NOMO-1 treated with DMSO at 0.1 percent for 48 hours (cell line): ENCODE results near the gene ZBTB16.

Experiments
- DNase-seq: peaks from one replicate; lab custom pipeline; 2025; ENCODE audit not compliant: unreplicated experiment; lab: John Stamatoyannopoulos, UW

ZBTB16 gene

DNA sequence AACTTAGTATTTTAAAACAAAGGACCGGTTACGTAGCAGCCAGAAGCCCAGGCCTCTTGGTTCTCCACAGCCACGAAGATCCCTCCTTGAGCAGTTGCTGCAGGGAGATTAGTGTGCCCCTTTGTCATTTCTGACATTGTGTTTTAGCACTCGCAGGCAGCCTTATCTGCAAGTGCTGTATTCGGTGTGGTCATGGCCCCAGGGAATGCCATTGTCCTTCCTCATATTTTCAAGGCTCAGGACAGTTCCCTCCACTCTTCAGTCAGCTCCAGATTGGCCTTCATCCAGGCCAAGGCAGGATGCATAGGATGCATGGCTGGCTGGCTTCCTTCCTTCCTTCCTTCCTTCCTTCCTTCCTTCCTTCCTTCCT is 88.5 kb downstream of the ZBTB16 start:
- DNase-seq, result no peak

DNA sequence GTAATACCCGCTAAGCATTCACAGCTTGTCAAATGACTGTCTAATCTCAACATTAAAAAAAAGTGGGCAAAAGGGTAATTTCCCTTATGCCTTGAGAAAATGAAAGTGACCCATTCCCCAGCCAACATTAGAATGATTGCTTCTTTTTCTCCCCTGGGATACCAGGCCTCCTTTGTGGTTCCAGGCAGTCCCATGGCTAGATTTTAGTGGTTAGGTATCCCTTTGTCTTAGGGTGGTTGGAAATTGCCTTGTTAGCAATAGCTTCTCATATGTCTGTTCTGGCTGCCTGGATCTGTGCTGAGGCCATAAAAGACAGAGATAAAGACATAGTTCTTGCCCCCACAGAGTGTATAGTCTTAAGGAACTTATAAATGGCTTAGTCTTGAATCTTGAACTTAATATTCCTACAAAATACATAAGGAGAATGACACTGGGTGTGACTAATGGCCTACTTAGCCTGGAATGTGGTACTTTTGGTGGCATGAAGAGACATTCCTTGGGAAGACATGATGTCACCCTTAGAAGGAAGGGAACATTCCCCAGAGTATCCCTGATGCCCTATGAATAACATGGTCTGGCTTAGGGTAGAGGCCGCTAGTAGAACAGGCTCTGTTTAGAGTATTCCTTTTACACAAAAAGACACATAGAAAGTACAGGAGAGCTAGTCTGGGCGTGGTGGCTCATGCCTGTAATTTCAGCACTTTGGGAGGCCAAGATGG is 90.3 kb downstream of the ZBTB16 start:
- no peak for DNase-seq

DNA sequence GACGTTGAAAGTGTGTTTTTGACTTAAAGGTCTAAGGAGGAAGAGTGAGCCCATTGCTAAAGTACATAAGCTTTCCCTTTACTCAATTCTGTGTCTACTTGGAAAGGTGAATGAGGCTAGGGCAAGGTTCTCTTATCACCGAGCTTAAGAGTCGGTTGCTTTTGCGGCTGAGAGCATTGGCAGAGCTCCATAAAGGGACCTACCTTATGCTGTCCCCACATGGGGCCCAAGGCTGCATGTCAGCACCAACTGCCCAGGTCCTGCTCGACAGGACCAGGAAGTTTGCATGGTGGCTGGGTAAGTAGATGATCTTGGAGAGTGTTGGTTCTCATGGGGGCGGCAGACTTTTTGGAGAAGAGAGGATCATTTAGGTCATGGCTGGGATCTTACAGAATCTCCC is 91.2 kb downstream of the ZBTB16 start:
- no peak for DNase-seq

DNA sequence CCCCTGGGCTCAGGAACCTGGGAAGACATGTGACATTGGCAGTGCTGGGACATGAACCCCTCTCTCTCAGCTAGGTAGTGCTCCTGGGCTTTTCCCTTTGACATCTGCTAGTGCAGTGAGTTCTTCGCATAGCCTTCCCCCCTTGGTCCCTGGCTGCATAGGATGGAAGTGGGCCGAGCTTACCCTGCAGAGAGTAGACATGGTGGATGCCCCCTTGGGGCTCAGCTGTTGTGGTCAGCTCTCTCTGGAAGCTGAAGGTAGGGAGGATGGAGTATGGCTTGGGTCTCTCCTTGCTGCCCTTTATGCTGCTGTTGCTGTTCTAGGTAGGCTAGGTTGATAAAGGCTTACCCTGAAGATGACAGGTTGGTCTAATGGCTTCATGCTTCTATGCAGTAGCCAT is 92.1 kb downstream of the ZBTB16 start:
- DNase-seq, result no peak

DNA sequence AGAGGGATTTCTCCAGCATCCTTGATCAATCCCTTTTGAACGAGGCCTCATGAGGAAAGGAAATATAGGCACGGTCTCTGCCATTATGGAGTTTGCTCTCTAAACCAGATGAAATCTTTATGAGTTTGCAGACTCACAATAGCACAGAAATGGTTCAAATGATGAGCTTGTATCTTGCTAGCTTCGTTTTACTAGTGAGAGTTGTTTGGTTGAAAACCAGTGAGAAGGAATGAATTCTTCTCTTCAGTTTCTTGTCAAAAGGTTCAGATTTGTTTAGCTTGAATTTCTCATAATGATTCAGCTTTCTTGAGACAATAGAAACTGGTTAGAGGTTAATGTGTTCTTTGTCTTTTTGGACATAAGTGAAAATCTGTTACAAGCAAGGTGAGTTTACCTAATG is 92.7 kb downstream of the ZBTB16 start:
- DNase-seq, result no peak

DNA sequence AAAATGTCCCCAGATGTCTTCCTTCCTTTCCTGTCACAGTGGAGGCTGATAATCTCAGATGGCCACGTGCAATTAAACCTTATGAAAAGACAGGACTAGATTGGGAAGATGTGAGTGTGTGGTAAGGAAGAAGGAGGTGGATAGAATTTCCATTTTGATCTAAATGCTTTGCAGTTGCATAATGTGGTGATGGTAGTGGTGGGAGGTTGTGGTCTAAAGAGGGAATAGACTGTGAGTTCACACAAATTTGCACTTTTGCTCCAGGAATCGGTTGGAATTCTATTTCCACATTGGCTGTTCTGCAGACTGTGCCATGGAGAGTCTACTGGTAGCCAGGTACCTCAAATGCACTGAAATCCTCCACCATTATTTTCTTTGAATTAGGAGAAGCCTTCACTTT is 93.3 kb downstream of the ZBTB16 start:
- no peak for DNase-seq

DNA sequence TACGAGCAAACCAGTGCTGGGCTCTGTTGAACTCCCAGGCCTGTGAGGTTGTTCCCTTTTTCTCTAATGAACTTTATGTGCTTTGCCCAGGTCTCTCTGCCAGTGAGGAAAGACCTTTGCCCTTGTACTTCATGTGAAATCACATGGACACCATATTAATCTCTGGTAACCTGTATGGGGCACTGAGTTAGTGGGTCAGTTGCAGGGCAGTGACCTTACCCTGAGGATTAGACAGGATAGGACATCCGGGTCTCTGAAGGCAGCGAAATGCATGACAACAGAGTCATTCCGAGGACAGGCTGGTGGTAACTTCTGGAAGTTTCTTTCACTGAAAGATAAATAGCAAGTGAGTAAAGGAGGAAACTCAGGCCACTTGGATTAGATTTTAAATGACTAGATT is 93.7 kb downstream of the ZBTB16 start:
- DNase-seq, result no peak

DNA sequence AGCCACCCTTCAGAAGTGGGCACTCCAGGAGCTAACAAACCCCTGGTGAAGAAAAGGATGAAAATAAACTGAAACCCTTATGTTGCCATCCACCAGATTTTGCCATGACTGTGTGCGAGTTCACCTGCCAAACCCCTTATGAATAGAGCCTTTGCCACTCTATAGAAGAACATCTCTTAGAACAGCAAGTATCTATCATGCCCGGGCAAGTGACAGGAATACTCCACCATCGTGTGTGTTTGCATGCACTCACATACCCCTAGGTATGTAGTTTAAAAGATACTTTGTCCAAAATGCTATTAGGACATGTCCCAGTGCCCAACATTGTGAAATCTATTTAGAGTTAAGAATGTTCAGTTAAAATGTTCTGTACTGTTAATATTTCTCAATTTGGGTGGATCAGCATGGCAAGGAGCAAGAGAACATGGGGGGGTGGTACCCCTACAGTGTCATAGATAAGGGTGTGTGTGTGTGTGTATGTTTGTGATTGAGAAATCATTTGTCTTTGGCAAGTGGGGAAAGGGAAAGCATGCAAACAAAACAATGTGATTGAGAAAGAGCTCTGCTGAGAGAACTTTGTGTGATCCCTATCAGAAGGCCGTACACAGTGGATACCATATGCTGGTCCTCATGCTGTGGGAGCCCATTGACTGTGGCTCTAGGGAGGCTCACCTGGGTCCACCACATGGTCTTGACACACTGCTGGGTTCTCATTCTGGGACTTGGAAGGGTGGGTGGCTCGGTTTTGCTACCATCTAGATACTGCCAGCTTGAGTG is 94.9 kb downstream of the ZBTB16 start:
- DNase-seq, result peak; percentile 14

DNA sequence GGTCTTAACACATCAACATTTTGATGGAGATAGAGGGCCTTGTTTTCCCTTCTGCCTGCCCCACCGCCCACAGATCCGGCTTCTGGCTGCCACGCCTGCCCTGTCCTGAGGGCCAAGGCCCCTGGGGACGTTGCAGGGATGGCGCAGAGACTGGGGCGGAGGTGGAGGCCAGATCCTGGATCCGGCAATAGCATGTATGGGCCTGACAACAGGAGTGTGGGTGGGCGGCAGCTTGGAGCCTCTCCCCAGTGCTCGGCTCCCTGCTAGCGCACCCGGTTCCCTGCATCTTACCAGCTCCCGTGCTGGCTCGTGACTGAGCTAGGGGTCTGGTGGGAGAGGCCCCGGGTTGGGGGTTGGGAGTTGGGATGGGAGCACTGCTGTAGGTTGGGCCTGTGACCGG is 95.6 kb downstream of the ZBTB16 start:
- DNase-seq, result no peak

DNA sequence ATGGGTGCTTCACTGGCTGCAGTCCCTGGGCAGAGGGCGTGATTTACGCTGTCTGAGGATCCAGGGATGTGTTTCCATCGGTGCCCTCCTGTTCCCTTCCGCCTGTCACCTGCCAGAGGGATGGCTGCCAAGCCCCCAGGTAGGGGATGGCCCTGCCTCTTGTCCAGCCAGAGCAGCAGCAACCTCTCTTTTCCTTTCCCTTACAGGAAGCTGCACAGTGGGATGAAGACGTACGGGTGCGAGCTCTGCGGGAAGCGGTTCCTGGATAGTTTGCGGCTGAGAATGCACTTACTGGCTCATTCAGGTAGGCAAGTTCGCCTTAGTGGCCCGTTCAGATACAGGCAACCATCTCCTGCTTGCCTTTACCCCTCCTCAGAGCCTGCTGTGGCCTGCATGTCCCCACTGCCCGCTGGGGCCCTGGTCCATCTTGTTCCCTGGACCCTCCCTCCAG is 96.6 kb downstream of the ZBTB16 start:
- DNase-seq, result no peak

DNA sequence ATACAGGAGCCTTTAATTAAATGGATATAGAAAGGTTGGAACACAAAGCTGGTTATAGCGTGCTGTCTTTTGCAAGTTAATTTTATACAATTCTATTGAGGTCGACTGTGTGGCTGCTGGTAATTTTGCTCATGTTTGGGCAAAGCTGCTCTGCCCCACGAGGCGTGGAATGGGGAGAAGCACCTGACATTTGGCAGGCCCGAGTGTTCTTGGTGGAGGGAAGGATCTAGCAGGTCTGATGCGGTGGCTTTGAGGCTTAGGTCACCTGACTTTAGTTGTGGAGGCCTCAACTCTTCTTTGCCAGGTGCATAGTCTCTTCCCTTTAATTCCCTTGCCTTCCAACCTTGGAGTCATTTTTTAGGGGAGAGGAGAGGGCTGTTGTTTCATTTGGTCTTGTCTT is 97.3 kb downstream of the ZBTB16 start:
- DNase-seq, result no peak

DNA sequence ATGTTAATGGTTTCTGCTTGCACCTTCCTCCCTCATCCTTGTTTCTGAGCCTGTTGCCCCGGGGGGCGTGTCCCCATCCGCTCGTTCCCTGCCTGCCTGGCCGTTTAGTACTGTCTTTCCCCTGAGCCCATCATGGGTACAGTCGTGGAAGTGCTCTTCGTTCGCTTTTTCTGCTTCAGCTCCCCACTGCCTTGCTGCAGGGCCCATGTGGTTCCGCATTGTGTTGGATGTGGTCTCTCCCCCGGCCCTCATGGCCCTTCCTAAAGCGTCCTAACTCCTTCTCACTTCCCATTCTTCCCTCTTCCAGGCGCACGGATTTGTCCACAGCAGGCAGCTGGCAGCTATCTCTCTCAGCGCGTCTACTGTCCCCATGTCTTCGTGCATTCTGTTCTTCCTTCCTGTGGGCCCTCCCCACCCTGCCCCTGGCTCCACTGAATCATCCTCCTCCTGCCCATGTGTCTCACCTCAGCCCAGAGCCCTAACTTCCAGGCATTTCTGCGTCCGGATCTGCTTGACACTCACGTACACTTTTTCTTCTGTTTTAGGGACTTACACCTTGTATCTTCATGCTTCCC is 98.1 kb downstream of the ZBTB16 start:
- no peak for DNase-seq

DNA sequence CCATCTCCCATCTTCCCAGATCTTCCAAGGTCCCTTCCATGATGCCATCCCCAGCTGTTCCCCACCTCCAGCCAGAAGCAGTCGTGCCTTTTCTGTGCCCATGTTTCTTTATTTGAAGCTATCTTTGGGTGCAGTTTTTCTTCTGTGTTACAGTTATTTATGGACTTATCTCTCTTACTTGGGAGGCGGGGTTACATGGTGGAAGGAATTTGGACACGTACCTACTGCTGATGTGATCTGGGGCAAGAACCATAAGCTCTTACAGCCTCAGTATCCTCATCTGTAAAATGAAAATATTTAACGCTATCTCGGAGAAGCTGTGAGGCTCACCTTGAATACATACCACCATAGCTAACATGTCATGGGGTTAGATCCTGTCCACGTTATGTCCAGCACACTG is 98.9 kb downstream of the ZBTB16 start:
- DNase-seq, result no peak

DNA sequence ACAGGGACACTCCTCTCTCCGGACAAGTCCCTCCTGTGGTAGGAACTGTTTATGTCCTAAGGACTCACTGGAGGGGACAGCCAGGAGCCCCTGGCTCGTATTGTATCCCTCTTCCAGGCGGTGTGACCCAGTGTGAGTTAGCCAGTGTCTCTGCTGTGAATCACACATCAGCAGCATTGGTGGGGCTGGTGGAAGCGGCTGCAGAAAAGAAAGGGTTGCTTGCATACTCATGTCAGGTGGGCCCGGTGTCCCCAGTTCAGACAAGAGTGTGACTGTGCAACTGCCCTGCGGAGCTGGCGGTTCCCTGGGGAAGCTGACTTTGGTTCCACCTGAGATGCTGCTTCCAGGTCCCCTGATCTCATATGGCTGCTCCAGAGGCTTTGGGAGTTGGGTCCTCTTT is 99.4 kb downstream of the ZBTB16 start:
- no peak for DNase-seq

DNA sequence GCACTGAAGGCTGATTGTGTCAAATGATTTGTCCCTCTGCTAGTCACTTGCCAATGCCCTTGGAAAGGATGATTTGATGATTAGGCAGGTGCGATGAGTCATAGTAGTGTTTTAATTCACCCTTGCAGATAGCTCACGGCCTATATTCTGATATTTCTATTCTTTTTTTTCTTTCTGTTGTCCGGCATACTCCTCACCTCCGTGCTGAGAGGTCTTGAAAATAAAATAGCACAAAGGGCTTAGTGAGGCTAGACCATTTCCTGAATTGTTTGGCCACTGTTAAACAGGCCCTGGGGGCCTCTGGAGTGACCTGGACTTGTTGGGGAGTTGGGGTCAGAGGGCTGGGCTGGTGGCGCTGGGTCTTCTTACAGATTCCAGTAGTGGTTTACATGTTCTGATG is 99.8 kb downstream of the ZBTB16 start:
- no peak for DNase-seq

DNA sequence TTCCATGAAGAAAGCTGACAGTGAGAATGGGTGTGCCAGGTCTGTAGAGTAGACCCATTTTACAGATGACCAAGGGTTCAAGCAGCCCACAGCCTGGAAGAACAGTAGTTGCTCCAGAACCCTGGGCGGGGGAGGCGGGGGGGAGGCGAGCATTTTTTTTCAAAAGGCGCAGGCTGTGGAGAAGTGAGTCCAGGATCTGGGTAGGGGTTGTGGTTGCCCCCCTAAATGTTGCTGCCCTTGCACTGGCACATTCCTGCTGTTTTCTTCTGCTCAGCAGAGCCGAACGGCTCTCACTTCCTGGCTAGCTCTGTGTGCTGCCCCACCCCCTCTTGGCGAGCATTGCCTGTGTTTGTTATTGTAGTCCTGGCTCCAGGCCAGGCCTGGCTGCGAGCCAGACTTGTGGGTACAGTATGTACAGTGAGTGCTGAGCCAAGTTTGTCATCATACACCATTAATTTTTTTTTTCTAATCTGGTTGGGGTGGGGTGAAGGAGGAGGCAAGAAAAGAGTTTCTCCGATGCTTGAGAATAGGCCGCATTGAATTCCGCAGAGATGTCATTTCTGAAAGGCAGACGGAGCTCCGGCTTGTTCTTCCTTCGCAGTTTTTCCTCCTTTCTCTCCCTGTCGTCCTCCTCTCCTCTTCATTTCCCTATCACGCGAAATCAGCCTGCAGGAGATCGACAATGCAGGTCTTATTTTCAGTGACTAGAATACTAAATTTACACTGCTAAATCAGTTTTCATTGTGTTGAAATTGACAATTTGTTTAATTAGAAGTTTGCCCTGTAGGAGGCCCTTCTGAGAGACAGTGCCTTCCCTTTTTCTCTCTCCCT is 100.5 kb downstream of the ZBTB16 start:
- DNase-seq, result peak; percentile 83

DNA sequence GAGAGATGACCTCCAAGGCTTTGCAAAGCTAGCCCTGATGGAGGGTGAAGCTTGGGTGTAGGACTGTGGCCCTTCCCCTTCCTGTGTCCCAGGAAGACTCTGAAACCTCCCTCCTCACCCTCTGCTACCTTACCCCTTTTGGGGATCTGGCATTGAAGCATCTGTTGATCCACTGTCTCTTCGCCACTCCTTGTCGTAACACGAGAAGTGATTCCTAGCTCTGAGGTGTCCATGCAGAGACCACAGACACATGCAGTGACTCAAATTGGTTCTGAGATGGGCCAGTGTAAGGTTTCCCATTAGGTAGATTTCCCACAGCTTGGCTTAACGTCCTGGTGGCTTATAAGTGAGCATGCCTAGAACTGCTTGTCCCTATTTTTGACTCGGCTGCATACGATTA is 101.4 kb downstream of the ZBTB16 start:
- no peak for DNase-seq

DNA sequence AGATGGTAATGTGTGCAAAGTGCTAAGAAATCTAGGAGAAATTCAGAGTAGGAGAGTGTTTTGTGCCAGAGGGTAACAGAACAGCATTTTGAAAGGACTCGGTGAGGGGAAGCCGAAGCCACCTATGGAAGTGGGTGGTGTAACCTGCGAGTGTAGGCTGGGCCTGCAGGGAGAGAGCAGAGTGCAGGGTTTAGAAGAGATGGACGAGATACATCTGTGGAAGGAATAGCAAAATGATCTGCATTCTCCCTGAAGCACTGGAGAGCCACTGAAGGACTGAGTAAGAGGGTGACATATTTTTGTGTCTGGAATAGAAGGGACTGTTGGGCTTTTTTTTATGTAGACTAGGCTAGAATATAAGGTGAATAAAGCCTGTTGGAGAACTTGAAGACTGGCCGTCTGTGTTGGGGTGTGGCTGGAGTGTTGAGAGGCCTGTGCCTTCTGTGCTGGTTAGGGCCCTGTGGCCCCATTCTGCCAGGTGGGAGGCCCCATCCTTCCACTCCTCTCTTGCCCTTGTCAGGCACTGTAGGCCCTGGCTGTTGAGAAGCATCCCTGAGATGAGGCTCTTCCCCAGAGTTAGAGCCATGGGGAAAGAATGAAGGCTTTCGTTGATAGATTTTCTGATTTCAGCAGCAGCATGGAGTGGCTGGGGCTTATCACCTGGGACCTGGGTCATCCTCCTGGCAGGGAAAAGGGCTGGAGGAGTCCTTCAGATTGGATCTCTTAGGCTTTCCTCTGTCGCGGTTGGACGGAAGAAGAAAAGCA is 102.2 kb downstream of the ZBTB16 start:
- no peak for DNase-seq

DNA sequence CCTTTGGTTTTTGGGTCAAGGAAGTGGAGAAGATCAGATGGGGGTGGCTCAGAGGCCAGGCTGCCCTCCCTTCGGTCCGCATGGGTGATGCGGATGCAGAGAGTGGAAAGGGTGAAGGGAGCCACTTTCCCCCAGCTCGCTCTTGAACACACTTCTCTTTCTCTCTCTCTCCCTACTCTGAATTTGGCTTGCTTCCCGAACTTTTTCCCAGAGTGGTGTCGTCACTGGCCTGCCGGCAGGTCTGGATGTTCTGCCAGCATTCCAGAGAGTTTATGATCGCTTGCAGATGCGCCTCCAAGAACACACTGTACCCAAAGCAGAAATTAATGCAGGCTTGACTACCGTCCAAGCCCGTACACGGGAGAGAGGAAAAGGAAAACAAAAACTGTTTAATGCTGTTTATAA is 103.2 kb downstream of the ZBTB16 start:
- DNase-seq, result no peak

DNA sequence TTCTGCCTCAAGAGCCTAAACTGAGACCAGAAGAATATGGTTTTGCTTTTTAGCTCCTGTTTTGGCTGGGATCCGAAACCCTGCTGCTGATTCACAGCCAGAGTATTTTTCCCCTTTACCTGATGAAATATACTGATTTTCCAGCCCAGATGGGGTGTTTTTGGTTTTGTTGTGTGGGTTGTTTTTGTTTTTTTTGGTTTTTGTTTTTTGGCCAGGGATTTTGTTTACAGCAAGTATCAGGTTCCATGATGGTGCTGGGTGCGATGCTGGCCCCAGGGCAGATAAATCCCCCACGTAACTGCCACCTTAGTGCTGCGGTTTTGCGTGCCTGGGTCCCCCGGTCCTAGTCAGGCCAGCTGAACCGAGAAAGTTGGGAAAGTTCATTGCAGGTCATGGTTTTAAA is 103.7 kb downstream of the ZBTB16 start:
- no peak for DNase-seq
